HepG2 (cell line): ENCODE results near the gene MDH1. TPM values are rescaled to one million over a fixed set of nuclear protein-coding genes. Genes with fewer than 3 reads are reported as not detected.

Experiments
- ATAC-seq: fragments of 200-7000 bp; cut with Tn5 transposase; 3 replicates; pipeline ENCODE4 v1.9.1; 2020; ENCODE audit warnings: mild to moderate bottlenecking, moderate library complexity
- BruUV-seq: library from RNA; stranded (reverse); fragments of 400-500 nt; replicated peaks from 2 replicates; lab custom pipeline; 2021; lab: Mats Ljungman, UMichigan
- CTCF ChIA-PET: fragments of 300-600 bp; formaldehyde crosslinking; extraction: SDS; loops from one replicate; lab custom pipeline; 2021; ENCODE audit warnings: low total read pairs, inconsistent platforms, low intra/inter-chr PET ratio; lab: Yijun Ruan, JAX
- POLR2A ChIA-PET: fragments of 350-600 bp; sonication (Branson Sonifier 250); formaldehyde crosslinking; loops from one replicate; lab custom pipeline; 2020; ENCODE audit warnings: antibody characterized with exemption, inconsistent platforms; lab: Yijun Ruan, JAX
- DNase-seq: peaks from one replicate; pipeline ENCODE4 v3.0.0-alpha.2; 2015; ENCODE audit warnings: low spot score
- FAIRE-seq: peaks from 3 replicates; lab custom pipeline; 2011; peaks lifted over from hg19 to GRCh38; lab: Jason Lieb, UNC
- H2AFZ ChIP-seq: one replicate; pipeline ENCODE4 v1.6.1; 2011; ENCODE audit warnings: low read length, inconsistent platforms
- H3K27ac ChIP-seq: fragments of 300-600 bp; 3 replicates; pipeline ENCODE4 v1.8.0; 2011; ENCODE audit warnings: mixed run types, mild to moderate bottlenecking, mixed read lengths, low read length, inconsistent platforms; ENCODE audit not compliant: insufficient read depth; ENCODE audit errors: extremely low read length
- H3K27me3 ChIP-seq, 2 experiments: fragments of 200-600 bp in 1 of 2; 2 replicates in 1 of 2; 3 replicates in 1 of 2; pipeline versions ENCODE4 v1.6.0 to v1.8.0; 2011; ENCODE audit warnings: low read length in 2 of 2, mild to moderate bottlenecking in 2 of 2, moderate library complexity in 2 of 2, inconsistent platforms in 1 of 2; ENCODE audit not compliant: insufficient read depth in 2 of 2, control insufficient read depth in 1 of 2
- H3K36me3 ChIP-seq, 2 experiments: fragments of 200-600 bp in 1 of 2; replicated peaks in 1 of 2; 2 replicates in 1 of 2; 3 replicates in 1 of 2; pipeline versions ENCODE4 v1.5.1 to v1.8.0; 2011; ENCODE audit warnings: low read length in 2 of 2, inconsistent platforms in 1 of 2; ENCODE audit not compliant: insufficient read depth in 2 of 2, control insufficient read depth in 1 of 2
- H3K4me1 ChIP-seq: 2 replicates; pipeline ENCODE4 v1.5.1; 2012; ENCODE audit warnings: low read length, inconsistent platforms; ENCODE audit not compliant: insufficient read depth
- H3K4me2 ChIP-seq: 2 replicates; pipeline ENCODE4 v1.6.0; 2011; ENCODE audit warnings: low read depth, low read length, inconsistent platforms
- H3K4me3 ChIP-seq, 3 experiments: fragments of 200-600 bp in 1 of 3; sonication (generic), shearing (Covaris generic) in 1 of 3; replicated peaks in 1 of 3; 2 replicates each; pipeline ENCODE4 v1.5.1; 2011 to 2016; ENCODE audit warnings: low read length in 3 of 3, inconsistent platforms in 2 of 3, low read depth in 2 of 3, mild to moderate bottlenecking in 2 of 3, control low read depth in 1 of 3, mixed read lengths in 1 of 3; ENCODE audit not compliant: insufficient read depth in 1 of 3
- H3K79me2 ChIP-seq: one replicate; pipeline ENCODE4 v1.6.1; 2011; ENCODE audit warnings: low read length, inconsistent platforms; ENCODE audit not compliant: insufficient read depth
- H3K9ac ChIP-seq: 2 replicates; pipeline ENCODE4 v1.6.0; 2011; ENCODE audit warnings: mild to moderate bottlenecking, low read depth, low read length, inconsistent platforms; ENCODE audit not compliant: insufficient read depth
- H3K9me3 ChIP-seq: 2 replicates; pipeline ENCODE4 v1.5.1; 2012; ENCODE audit warnings: mild to moderate bottlenecking, low read length
- H4K20me1 ChIP-seq: 2 replicates; pipeline ENCODE4 v1.6.0; 2011; ENCODE audit warnings: inconsistent platforms, mild to moderate bottlenecking, low read length, moderate library complexity; ENCODE audit not compliant: insufficient read depth
- AGO2 ChIP-seq: fragments of 200-400 bp; formaldehyde crosslinking; optimal IDR thresholded peaks from 2 replicates; pipeline ENCODE3; 2017; ENCODE audit warnings: mild to moderate bottlenecking, low read depth, low read length, moderate library complexity
- ARNTL ChIP-seq: sonication (generic); formaldehyde crosslinking; IDR thresholded peaks from 2 replicates; pipeline ENCODE4 v1.4.0; 2020; ENCODE audit warnings: mild to moderate bottlenecking, missing genetic modification reagents
- BRD4 ChIP-seq: sonication (generic); formaldehyde crosslinking; IDR thresholded peaks from 2 replicates; pipeline ENCODE4 v1.4.0; 2020; ENCODE audit warnings: missing genetic modification reagents
- CBX1 ChIP-seq: IDR thresholded peaks from one replicate; pipeline ENCODE4 v1.6.1; 2016; ENCODE audit warnings: antibody characterized with exemption, low read depth
- E2F1 ChIP-seq: sonication (generic); formaldehyde crosslinking; IDR thresholded peaks from 2 replicates; pipeline ENCODE4 v1.5.0; 2020; ENCODE audit warnings: missing genetic modification reagents
- FLYWCH1 ChIP-seq: sonication (generic); formaldehyde crosslinking; IDR thresholded peaks from 2 replicates; pipeline ENCODE4 v1.8.1; 2023; ENCODE audit warnings: mild to moderate bottlenecking, missing genetic modification reagents
- GTF3A ChIP-seq: sonication (generic); formaldehyde crosslinking; conservative IDR thresholded peaks from 2 replicates; pipeline ENCODE4 v1.4.0; 2020; ENCODE audit warnings: mild to moderate bottlenecking, missing genetic modification reagents
- HOXA5 ChIP-seq: sonication (generic); formaldehyde crosslinking; IDR thresholded peaks from 2 replicates; pipeline ENCODE4 v1.4.0; 2020; ENCODE audit warnings: missing genetic modification reagents
- ISX ChIP-seq: sonication (generic); formaldehyde crosslinking; conservative IDR thresholded peaks from 2 replicates; pipeline ENCODE4 v1.5.0; 2020; ENCODE audit warnings: missing genetic modification reagents
- KAT8 ChIP-seq: IDR thresholded peaks from 2 replicates; pipeline ENCODE4 v1.6.1; 2016; ENCODE audit warnings: missing genetic modification reagents, missing compliant biosample characterization
- RXRA ChIP-seq: sonication (generic); formaldehyde crosslinking; IDR thresholded peaks from 2 replicates; pipeline ENCODE4 v1.5.1; 2020; ENCODE audit warnings: missing genetic modification reagents
- SP5 ChIP-seq: IDR thresholded peaks from 2 replicates; pipeline ENCODE4 v1.6.1; 2016; ENCODE audit warnings: low read depth, borderline replicate concordance
- SRF ChIP-seq: IDR thresholded peaks from 2 replicates; pipeline ENCODE4 v1.6.1; 2011; ENCODE audit warnings: mild to moderate bottlenecking, low read depth, low read length, moderate library complexity
- ZNF329 ChIP-seq: sonication (generic); formaldehyde crosslinking; IDR thresholded peaks from 2 replicates; pipeline ENCODE4 v1.9.0; 2021; ENCODE audit warnings: low read depth, mild to moderate bottlenecking, missing genetic modification reagents
- ZNF407 ChIP-seq: sonication (generic); formaldehyde crosslinking; IDR thresholded peaks from one replicate; pipeline ENCODE4 v1.5.1; 2020; ENCODE audit warnings: mild to moderate bottlenecking, missing genetic modification reagents; ENCODE audit errors: not compliant biosample characterization
- WGBS: methylation state at CpG from one replicate; pipeline ENCODE4 v1.1.6; 2017; ENCODE audit warnings: low lambda C conversion rate; 5-methylcytosine and 5-hydroxymethylcytosine counted together
- in situ Hi-C: cut with HindIII; loops from 2 replicates; pipeline ENCODE4 v1.10.0; 2017; ENCODE audit warnings: low pct_unique_long_range_greater_than_20kb; ENCODE audit not compliant: extremely low pct_ligation_motif_present
- intact Hi-C: fragments of 100-400 bp; cut with micrococcal nuclease; formaldehyde crosslinking; loops from one replicate; pipeline ENCODE4 v1.10.0; 2022; ENCODE audit not compliant: unreplicated experiment
- polyA plus RNA-seq, 8 experiments: library from polyadenylated mRNA; depleted of rRNA in 3 of 8; stranded (reverse) in 7 of 8; unstranded in 1 of 8; fragments of >200 nt; fragmentation: Illumina TruSeq in 4 of 8; extraction: Trizol in 4 of 8; gene quantifications; 2 replicates each; pipeline versions ENCODE4 v1.2.1 to v1.2.3, GENCODE V29; 2011 to 2016; ENCODE audit warnings: low read depth in 4 of 8, missing spikeins in 1 of 8, mixed read lengths in 1 of 8; ENCODE audit not compliant: insufficient read depth in 1 of 8
- total RNA-seq, 5 experiments: library from RNA; depleted of rRNA; stranded (reverse); fragments of >200 nt; fragmentation: Illumina TruSeq; extraction: Trizol; gene quantifications; 2 replicates each; pipeline ENCODE4 v1.2.3, GENCODE V29; 2016; ENCODE audit warnings: low read depth in 1 of 5

The MDH1 gene
- total and polyA plus RNA-seq, 2 of the 13 experiments (the other 11 are each of a cell fraction or from before 2014, with no cell fraction given): 293 to 415 TPM

- H3K79me2 ChIP-seq: no peaks in the 10 kb centered on the region
- 84% methylated on average over 3 of the region's 3 CpGs for WGBS
- no peak overlapping the region for H3K4me3 ChIP-seq
- H3K27me3 ChIP-seq: no peaks in the 10 kb centered on the region; a peak in 1 of 5 replicates
- BruUV-seq: no TSS peak
- intact Hi-C loops: no loop called here
- no peak overlapping the region for H2AFZ ChIP-seq
- ChIA-PET POLR2A (no interaction called here), CTCF (no interaction called here)
- H3K9ac ChIP-seq: no peak overlapping the region
- in situ Hi-C loops: no loop called here
- no peaks in the 10 kb centered on the region for H3K4me1 ChIP-seq
- H3K4me2 ChIP-seq: no peak overlapping the region
- H3K9me3 ChIP-seq: no peaks in the 10 kb centered on the region
- FAIRE-seq: no peak
- H3K27ac ChIP-seq: no peak overlapping the region
- no peak for DNase-seq
- H4K20me1 ChIP-seq: no peaks in the 10 kb centered on the region
- no peaks in the 10 kb centered on the region for H3K36me3 ChIP-seq
- no peak for ATAC-seq
- TF ChIP-seq ZNF329 (CRISPR knock-in tag): no peak
- TF ChIP-seq SRF: no peak
- TF ChIP-seq HOXA5 (CRISPR knock-in tag): no peak
- no peak for TF ChIP-seq FLYWCH1 (CRISPR knock-in tag)
- no peak for TF ChIP-seq GTF3A (CRISPR knock-in tag)
- TF ChIP-seq KAT8 (CRISPR knock-in tag): no peak
- no peak for TF ChIP-seq E2F1 (CRISPR knock-in tag)
- no peak for TF ChIP-seq CBX1
- no peak for TF ChIP-seq RXRA (CRISPR knock-in tag)
- TF ChIP-seq AGO2: no peak
- TF ChIP-seq ARNTL (CRISPR knock-in tag): no peak
- no peak for TF ChIP-seq ISX
- TF ChIP-seq BRD4 (CRISPR knock-in tag): no peak
- TF ChIP-seq SP5 (CRISPR knock-in tag): no peak
- no peak for TF ChIP-seq ZNF407 (CRISPR knock-in tag)
Observed at GRCh38 chr2:63555931-63556330, 32.8 kb upstream of the MDH1 start.
